SU-DHL-6 (cell line): ENCODE data around the gene SCN9A.

Source experiments
- H2AFZ ChIP-seq: fragments of 200-600 bp; sonication (generic); 2 replicates; pipeline ENCODE4 v1.6.1; 2014; ENCODE audit warnings: low read depth, mild to moderate bottlenecking, moderate library complexity, mixed read lengths, antibody characterized with exemption, low read length; ENCODE audit not compliant: severe bottlenecking
- H3F3A ChIP-seq: fragments of 200-600 bp; shearing (Covaris generic); 2 replicates; pipeline ENCODE4 v1.6.0; 2016; ENCODE audit warnings: antibody characterized with exemption, mild to moderate bottlenecking; ENCODE audit not compliant: insufficient read depth
- H3K27ac ChIP-seq: fragments of 200-600 bp; sonication (generic); 2 replicates; pipeline ENCODE4 v1.5.1; 2016; ENCODE audit warnings: low read depth, mild to moderate bottlenecking, low read length, moderate library complexity, mixed read lengths
- H3K27me3 ChIP-seq: fragments of 200-600 bp; sonication (generic), shearing (Covaris generic); 2 replicates; pipeline ENCODE4 v1.6.0; 2014; ENCODE audit warnings: mild to moderate bottlenecking, low read length
- H3K36me3 ChIP-seq: fragments of 200-600 bp; sonication (generic); 2 replicates; pipeline ENCODE4 v1.6.1; 2014; ENCODE audit warnings: mild to moderate bottlenecking, low read length, mixed read lengths
- H3K4me2 ChIP-seq: fragments of 300-600, 200-600 bp; shearing (Covaris generic), sonication (generic); 2 replicates; pipeline ENCODE4 v1.6.0; 2014; ENCODE audit warnings: low read length, low read depth, mild to moderate bottlenecking; ENCODE audit not compliant: poor library complexity, severe bottlenecking
- H3K4me3 ChIP-seq: fragments of 200-600 bp; sonication (generic); 2 replicates; pipeline ENCODE4 v1.5.1; 2014; ENCODE audit warnings: antibody characterized with exemption, low read length, mild to moderate bottlenecking, mixed read lengths; ENCODE audit not compliant: insufficient read depth, poor library complexity, severe bottlenecking
- H3K79me2 ChIP-seq: fragments of 200-600 bp; sonication (generic); 2 replicates; pipeline ENCODE4 v1.6.1; 2014; ENCODE audit warnings: mild to moderate bottlenecking, low read length, moderate library complexity; ENCODE audit not compliant: insufficient read depth
- H3K9ac ChIP-seq: fragments of 200-600 bp; sonication (generic); 2 replicates; pipeline ENCODE4 v1.7.0; 2014; ENCODE audit warnings: mild to moderate bottlenecking, low read length
- H3K9me2 ChIP-seq: fragments of 200-600 bp; sonication (generic); replicated peaks from 2 replicates; pipeline ENCODE4 v1.6.1; 2014; ENCODE audit warnings: low read length; ENCODE audit not compliant: insufficient read depth
- H3K9me3 ChIP-seq: fragments of 200-600 bp; sonication (generic); 2 replicates; pipeline ENCODE4 v1.6.1; 2014; ENCODE audit warnings: low read length, mixed read lengths; ENCODE audit not compliant: insufficient read depth
- H4K20me1 ChIP-seq: fragments of 200-600 bp; sonication (generic); 2 replicates; pipeline ENCODE4 v1.6.1; 2014; ENCODE audit warnings: low read depth, mild to moderate bottlenecking, antibody characterized with exemption, low read length, moderate library complexity, mixed read lengths
- EZH2phosphoT487 ChIP-seq: fragments of 200-600 bp; sonication (generic), shearing (Covaris generic); conservative IDR thresholded peaks from 2 replicates; pipeline ENCODE4 v1.6.1; 2018; ENCODE audit warnings: mild to moderate bottlenecking, antibody characterized with exemption, low read length, moderate library complexity, mixed read lengths
- TF ChIP-seq, protein P1 (sequence below): fragments of 200-600 bp; sonication (generic); IDR thresholded peaks from one replicate; pipeline ENCODE4 v1.5.1; 2017; ENCODE audit warnings: antibody characterized with exemption, mild to moderate bottlenecking, low read length, moderate library complexity; ENCODE audit not compliant: insufficient read depth, poor library complexity, severe bottlenecking

Gene SCN9A

DNA sequence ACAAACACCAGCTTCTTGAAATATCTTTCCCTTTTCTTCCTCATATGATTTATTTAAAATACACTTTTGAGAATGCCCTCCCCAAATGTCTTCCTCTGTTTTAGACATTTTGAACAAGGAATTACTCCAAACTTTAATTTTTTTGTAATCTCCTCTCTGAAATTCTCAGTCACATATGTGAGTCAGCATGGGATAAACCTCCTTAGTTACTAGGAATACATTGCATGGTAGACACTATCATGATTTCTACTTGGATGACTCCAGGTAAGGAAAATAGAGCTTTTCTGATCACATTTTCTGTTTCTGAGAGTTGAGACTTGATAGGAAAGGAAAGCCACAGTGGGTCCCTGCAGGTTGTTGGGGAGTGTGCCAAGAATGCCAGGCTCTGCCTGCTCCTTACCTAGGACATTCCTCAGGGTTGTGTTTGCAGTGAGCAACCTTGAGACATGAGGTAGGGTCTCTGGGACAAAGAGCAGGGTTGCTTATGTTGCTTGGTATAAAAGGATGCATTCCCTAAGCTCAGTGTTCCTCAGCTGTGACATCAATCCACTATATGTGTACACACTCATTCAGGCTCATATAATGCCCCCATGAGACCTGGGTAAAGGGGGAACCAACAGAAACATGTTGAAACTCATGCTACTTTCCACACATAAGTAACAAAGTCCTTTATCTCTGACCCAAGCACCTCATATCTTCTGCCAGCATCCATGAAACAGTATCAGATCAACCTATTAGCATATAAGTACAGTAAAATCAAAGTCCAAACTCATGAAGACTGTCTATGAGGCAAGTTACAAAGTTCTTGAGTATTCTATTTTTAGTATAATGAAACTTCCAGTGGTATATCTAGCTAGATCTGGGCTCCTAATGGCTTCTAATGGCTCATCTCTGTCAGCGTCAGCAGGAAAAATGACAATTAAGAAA, 135.1 kb downstream of the SCN9A start:
- Histone ChIP-seq H3K79me2 (no peaks in the 10 kb centered on the region), H3F3A (no peaks in the 10 kb centered on the region), H3K36me3 (no peaks in the 10 kb centered on the region), H3K9me2 (no peaks in the 10 kb centered on the region), H2AFZ (no peak overlapping the region), H4K20me1 (no peaks in the 10 kb centered on the region), H3K27ac (no peak overlapping the region), H3K4me3 (no peak overlapping the region), H3K4me2 (no peak overlapping the region), H3K9me3 (no peaks in the 10 kb centered on the region), H3K27me3 (no peaks in the 10 kb centered on the region; the same call in 1 of the 2 replicates), H3K9ac (no peak overlapping the region)
- no peak for TF ChIP-seq EZH2phosphoT487
- TF ChIP-seq, protein P1, sequence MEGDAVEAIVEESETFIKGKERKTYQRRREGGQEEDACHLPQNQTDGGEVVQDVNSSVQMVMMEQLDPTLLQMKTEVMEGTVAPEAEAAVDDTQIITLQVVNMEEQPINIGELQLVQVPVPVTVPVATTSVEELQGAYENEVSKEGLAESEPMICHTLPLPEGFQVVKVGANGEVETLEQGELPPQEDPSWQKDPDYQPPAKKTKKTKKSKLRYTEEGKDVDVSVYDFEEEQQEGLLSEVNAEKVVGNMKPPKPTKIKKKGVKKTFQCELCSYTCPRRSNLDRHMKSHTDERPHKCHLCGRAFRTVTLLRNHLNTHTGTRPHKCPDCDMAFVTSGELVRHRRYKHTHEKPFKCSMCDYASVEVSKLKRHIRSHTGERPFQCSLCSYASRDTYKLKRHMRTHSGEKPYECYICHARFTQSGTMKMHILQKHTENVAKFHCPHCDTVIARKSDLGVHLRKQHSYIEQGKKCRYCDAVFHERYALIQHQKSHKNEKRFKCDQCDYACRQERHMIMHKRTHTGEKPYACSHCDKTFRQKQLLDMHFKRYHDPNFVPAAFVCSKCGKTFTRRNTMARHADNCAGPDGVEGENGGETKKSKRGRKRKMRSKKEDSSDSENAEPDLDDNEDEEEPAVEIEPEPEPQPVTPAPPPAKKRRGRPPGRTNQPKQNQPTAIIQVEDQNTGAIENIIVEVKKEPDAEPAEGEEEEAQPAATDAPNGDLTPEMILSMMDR, result no peak

DNA sequence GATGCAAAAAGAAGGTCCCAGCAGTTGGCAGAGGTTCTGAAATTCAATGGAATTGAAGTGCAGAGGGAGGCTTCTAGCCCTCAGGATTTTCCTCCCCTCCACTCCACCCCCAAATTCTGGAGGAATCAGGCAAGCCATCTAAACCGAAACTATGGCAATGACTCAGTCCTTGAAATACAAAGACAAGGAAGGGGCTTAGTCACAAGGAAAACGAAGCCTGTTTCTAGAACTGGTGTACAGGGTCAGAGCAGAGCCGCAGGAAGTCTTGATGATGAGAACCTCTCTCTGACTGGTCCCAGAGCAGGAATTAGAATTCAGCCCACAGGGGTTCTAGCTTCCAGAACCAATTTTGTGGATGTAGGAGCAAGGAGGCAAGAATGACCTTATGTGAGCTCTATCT, 136.2 kb downstream of the SCN9A start:
- no peaks in the 10 kb centered on the region for H3F3A ChIP-seq
- no peaks in the 10 kb centered on the region for H3K9me2 ChIP-seq
- TF ChIP-seq, protein P1, result no peak
- no peak for TF ChIP-seq EZH2phosphoT487
- H3K4me2 ChIP-seq, result no peak overlapping the region
- no peaks in the 10 kb centered on the region for H3K36me3 ChIP-seq
- no peak overlapping the region for H3K27ac ChIP-seq
- H3K9ac ChIP-seq, result no peak overlapping the region
- H3K4me3 ChIP-seq, result no peak overlapping the region
- no peaks in the 10 kb centered on the region for H3K79me2 ChIP-seq
- no peaks in the 10 kb centered on the region for H3K9me3 ChIP-seq
- no peaks in the 10 kb centered on the region for H4K20me1 ChIP-seq
- no peak overlapping the region for H2AFZ ChIP-seq
- H3K27me3 ChIP-seq, result no peaks in the 10 kb centered on the region; the same call in 1 of the 2 replicates

DNA sequence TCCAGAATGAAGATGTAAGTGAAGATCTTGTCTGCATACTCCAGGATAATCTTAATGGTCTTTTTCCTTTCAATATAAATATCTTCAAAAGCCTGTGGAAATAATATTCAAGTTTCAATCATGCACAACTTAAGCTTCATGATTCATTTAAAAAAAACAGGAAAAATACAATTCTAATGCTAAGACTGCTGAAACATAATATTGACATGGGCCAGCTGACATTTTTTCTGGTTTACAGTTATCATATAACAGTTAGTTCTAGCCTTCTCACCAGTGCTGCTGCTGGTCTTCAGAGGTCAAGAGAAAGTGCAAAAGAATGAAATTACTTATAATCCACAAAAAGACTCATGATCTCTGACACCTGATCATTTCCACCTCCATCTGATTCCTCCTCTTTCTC, 137.6 kb downstream of the SCN9A start:
- no peaks in the 10 kb centered on the region for H3K36me3 ChIP-seq
- no peak overlapping the region for H3K27ac ChIP-seq
- TF ChIP-seq, protein P1, result no peak
- TF ChIP-seq EZH2phosphoT487, result no peak
- H4K20me1 ChIP-seq, result no peaks in the 10 kb centered on the region
- H3K4me2 ChIP-seq, result no peak overlapping the region
- no peaks in the 10 kb centered on the region; the same call in 1 of the 2 replicates for H3K27me3 ChIP-seq
- H3F3A ChIP-seq, result no peaks in the 10 kb centered on the region
- no peaks in the 10 kb centered on the region for H3K9me2 ChIP-seq
- H3K79me2 ChIP-seq, result no peaks in the 10 kb centered on the region
- H3K9ac ChIP-seq, result no peak overlapping the region
- no peaks in the 10 kb centered on the region for H3K9me3 ChIP-seq
- H2AFZ ChIP-seq, result no peak overlapping the region
- no peak overlapping the region for H3K4me3 ChIP-seq
